Endothelial cell of umbilical vein (primary cell): Measurements from ENCODE around the gene RADIL. TPM values are rescaled to one million over a fixed set of nuclear protein-coding genes. Genes with fewer than 3 reads are reported as not detected.

Source experiments
- BruUV-seq: library from RNA; stranded (reverse); fragments of 400-500 nt; replicated peaks from 2 replicates; lab custom pipeline; 2021; lab: Mats Ljungman, UMichigan
- CTCF ChIA-PET: fragments of 300-600, 350-600 bp; sonication (Branson Sonifier 250); formaldehyde crosslinking; loops from one replicate; lab custom pipeline; 2021; ENCODE audit warnings: antibody characterized with exemption, inconsistent platforms; lab: Charles Lee
- POLR2A ChIA-PET: fragments of 300-600, 350-600 bp; sonication (Branson Sonifier 250); formaldehyde crosslinking; loops from one replicate; lab custom pipeline; 2021; ENCODE audit warnings: antibody characterized with exemption, inconsistent platforms; lab: Charles Lee
- DNase-seq: peaks from one replicate; pipeline ENCODE4 v3.0.0-alpha.2; 2011; ENCODE audit warnings: low read depth, low spot score
- FAIRE-seq: peaks from 2 replicates; lab custom pipeline; 2011; peaks lifted over from hg19 to GRCh38; lab: Jason Lieb, UNC
- H2AFZ ChIP-seq: 2 replicates; pipeline ENCODE4 v1.6.0; 2012; ENCODE audit warnings: low read depth, low read length, control low read depth, inconsistent platforms
- H3K27ac ChIP-seq: 2 replicates; pipeline ENCODE4 v1.5.1; 2011; ENCODE audit warnings: low read depth, mild to moderate bottlenecking, control low read depth, low read length, moderate library complexity; ENCODE audit not compliant: insufficient read depth
- H3K27me3 ChIP-seq, 2 experiments: 2 replicates each; pipeline versions ENCODE4 v1.6.0 to v1.6.1; 2011; ENCODE audit warnings: low read length in 2 of 2, mixed read lengths in 1 of 2; ENCODE audit not compliant: control insufficient read depth in 2 of 2, insufficient read depth in 2 of 2
- H3K36me3 ChIP-seq, 2 experiments: 2 replicates in 1 of 2; 3 replicates in 1 of 2; pipeline ENCODE4 v1.5.1; 2011; ENCODE audit warnings: low read length in 2 of 2, mild to moderate bottlenecking in 1 of 2, moderate library complexity in 1 of 2; ENCODE audit not compliant: control insufficient read depth in 2 of 2, insufficient read depth in 2 of 2; ENCODE audit errors: extremely low read depth in 1 of 2
- H3K4me1 ChIP-seq: 3 replicates; pipeline ENCODE4 v1.5.1; 2011; ENCODE audit warnings: mild to moderate bottlenecking, low read length; ENCODE audit not compliant: control insufficient read depth, insufficient read depth; ENCODE audit errors: extremely low read depth
- H3K4me2 ChIP-seq: 2 replicates; pipeline ENCODE4 v1.6.1; 2011; ENCODE audit warnings: low read length, control low read depth, mixed read lengths; ENCODE audit not compliant: insufficient read depth
- H3K4me3 ChIP-seq, 3 experiments: fragments of 200-600 bp in 1 of 3; sonication (generic), shearing (Covaris generic) in 1 of 3; replicated peaks in 1 of 3; 2 replicates each; pipeline ENCODE4 v1.5.1; 2011 to 2016; ENCODE audit warnings: control low read depth in 3 of 3, low read length in 3 of 3, mild to moderate bottlenecking in 2 of 3, inconsistent platforms in 1 of 3, low read depth in 1 of 3, moderate library complexity in 1 of 3; ENCODE audit not compliant: insufficient read depth in 1 of 3
- H3K79me2 ChIP-seq: 2 replicates; pipeline ENCODE4 v1.6.0; 2012; ENCODE audit warnings: low read length, inconsistent platforms; ENCODE audit not compliant: control insufficient read depth, insufficient read depth
- H3K9ac ChIP-seq: replicated peaks from 2 replicates; pipeline ENCODE3; 2011; ENCODE audit warnings: low read length, control low read depth; ENCODE audit not compliant: insufficient read depth; ENCODE audit errors: extremely low read depth
- H3K9me1 ChIP-seq: replicated peaks from 3 replicates; pipeline ENCODE4 v1.6.0; 2011; ENCODE audit warnings: mild to moderate bottlenecking, low read length; ENCODE audit not compliant: control insufficient read depth, insufficient read depth; ENCODE audit errors: extremely low read depth
- H3K9me3 ChIP-seq: replicated peaks from 2 replicates; pipeline ENCODE4 v1.5.1; 2012; ENCODE audit warnings: low read length, inconsistent platforms; ENCODE audit not compliant: control insufficient read depth, insufficient read depth
- H4K20me1 ChIP-seq: replicated peaks from 2 replicates; pipeline ENCODE3; 2011; ENCODE audit warnings: mild to moderate bottlenecking, low read length; ENCODE audit not compliant: control insufficient read depth, insufficient read depth; ENCODE audit errors: extremely low read depth
- CTCF ChIP-seq, 2 donors: IDR thresholded peaks; 1 replicate in 1 of 2; 2 replicates in 1 of 2; pipeline ENCODE4 v1.5.1; 2011; ENCODE audit warnings: low read length in 2 of 2, mild to moderate bottlenecking in 2 of 2, moderate library complexity in 2 of 2, control low read depth in 1 of 2, inconsistent platforms in 1 of 2, low read depth in 1 of 2; ENCODE audit not compliant: insufficient read depth in 1 of 2; ENCODE audit errors: extremely low read depth in 1 of 2
- EZH2 ChIP-seq: IDR thresholded peaks from 2 replicates; pipeline ENCODE4 v1.6.1; 2012; ENCODE audit warnings: borderline replicate concordance, low read depth, mild to moderate bottlenecking, moderate library complexity, low read length, inconsistent platforms; ENCODE audit not compliant: severe bottlenecking
- FOS ChIP-seq: IDR thresholded peaks from 2 replicates; pipeline ENCODE4 v1.6.1; 2011; ENCODE audit warnings: mild to moderate bottlenecking, low read length, moderate library complexity, borderline replicate concordance; ENCODE audit not compliant: insufficient read depth
- GATA2 ChIP-seq: IDR thresholded peaks from 2 replicates; pipeline ENCODE4 v1.7.0; 2011; ENCODE audit warnings: low read depth, mild to moderate bottlenecking, moderate library complexity, mixed read lengths, low read length; ENCODE audit not compliant: insufficient read length, insufficient read depth
- JUN ChIP-seq: IDR thresholded peaks from 2 replicates; pipeline ENCODE4 v1.6.1; 2011; ENCODE audit warnings: borderline replicate concordance, low read depth; ENCODE audit not compliant: insufficient read length, insufficient read depth
- MAX ChIP-seq: IDR thresholded peaks from 2 replicates; pipeline ENCODE4 v1.6.1; 2011; ENCODE audit not compliant: insufficient read depth, insufficient read length
- MYC ChIP-seq: IDR thresholded peaks from one replicate; pipeline ENCODE4 v1.6.1; 2011; ENCODE audit warnings: mild to moderate bottlenecking, low read depth, low read length
- POLR2A ChIP-seq: IDR thresholded peaks from 2 replicates; pipeline ENCODE4 v1.6.1; 2012; ENCODE audit warnings: low read depth, mild to moderate bottlenecking, control low read depth, low read length
- POLR2AphosphoS5 ChIP-seq: IDR thresholded peaks from 2 replicates; pipeline ENCODE4 v1.6.1; 2012; ENCODE audit warnings: low read depth, mild to moderate bottlenecking, control low read depth, low read length, moderate library complexity; ENCODE audit not compliant: insufficient read depth
- dilution Hi-C: fragments of 300-500 bp; cut with MboI; formaldehyde crosslinking; loops from one replicate; pipeline ENCODE4 v1.15.0; 2019; ENCODE audit warnings: low sequenced_read_pairs; ENCODE audit not compliant: extremely low pct_ligation_motif_present
- intact Hi-C: fragments of 100-400 bp; cut with micrococcal nuclease; formaldehyde crosslinking; loops from one replicate; pipeline ENCODE4 v1.10.0; 2022
- polyA plus RNA-seq, 4 experiments: library from polyadenylated mRNA; depleted of rRNA in 3 of 4; stranded (reverse) in 3 of 4; unstranded in 1 of 4; fragments of >200 nt; gene quantifications; 2 replicates each; pipeline versions ENCODE4 v1.2.1 to v1.2.3, GENCODE V29; 2011 to 2012; ENCODE audit warnings: missing spikeins in 1 of 4
- total RNA-seq: library from RNA; stranded (reverse); gene quantifications from 2 replicates; pipeline ENCODE4 v1.2.3, GENCODE V29; 2021

Gene RADIL
- total and polyA plus RNA-seq, 2 donors (not counting 3 experiments of a cell fraction or from before 2014, with no cell fraction given) = 1.2 to 2.5 TPM

DNA sequence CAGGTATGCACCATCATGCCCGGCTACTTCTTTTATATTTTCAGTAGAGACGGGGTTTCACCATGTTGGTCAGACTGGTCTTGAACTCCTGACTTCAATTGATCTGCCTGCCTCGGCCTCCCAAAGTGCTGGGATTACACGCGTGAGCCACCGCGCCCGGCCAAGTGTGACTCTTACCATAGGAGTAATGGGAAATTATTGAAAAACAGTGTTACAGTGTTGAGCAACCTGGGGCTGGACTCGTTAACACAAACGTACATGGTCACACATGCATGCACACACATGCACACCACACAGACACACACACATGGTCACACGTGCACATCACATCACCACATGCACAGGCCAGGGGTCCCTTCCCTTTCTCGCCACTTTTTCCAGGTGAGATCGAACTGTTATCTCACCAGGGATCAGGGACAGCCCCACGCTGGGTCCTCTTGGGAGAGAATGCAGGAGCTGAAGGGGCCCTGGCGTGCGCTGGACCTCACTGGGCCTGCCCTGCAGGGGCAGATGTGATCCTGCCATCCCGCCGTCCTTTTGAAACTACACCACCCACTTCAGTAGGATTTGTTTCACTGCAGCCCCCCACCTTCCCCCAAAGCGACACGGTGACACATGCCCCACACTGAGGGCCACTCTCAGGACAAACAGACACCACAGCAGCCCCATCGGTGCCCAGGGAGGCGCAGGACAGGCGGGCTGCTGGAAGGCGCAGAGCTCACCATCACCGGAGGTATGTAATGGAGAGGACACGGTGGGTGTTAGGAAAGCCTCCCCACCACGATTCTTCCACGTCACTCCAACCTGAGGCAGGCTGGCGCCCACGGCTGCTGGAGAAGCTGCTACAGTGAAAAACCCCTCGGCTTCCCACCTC, 10.2 kb downstream of the RADIL start:
- BruUV-seq = no TSS peak
- FAIRE-seq = no peak
- dilution Hi-C loops (no loop called here), intact Hi-C loops (no loop called here)
- Histone ChIP-seq H3K9me3 (no peaks in the 10 kb centered on the region), H3K9me1 (no peaks in the 10 kb centered on the region), H3K9ac (no peak overlapping the region), H2AFZ (no peak overlapping the region), H3K4me1 (no peaks in the 10 kb centered on the region), H3K27ac (no peak overlapping the region), H3K36me3 (no peaks in the 10 kb centered on the region), H3K4me2 (no peak overlapping the region), H3K27me3 (no peaks in the 10 kb centered on the region), H3K79me2 (no peaks in the 10 kb centered on the region), H3K4me3 (no peak overlapping the region), H4K20me1 (no peaks in the 10 kb centered on the region)
- TF ChIP-seq EZH2 (no peak), POLR2A (no peak), GATA2 (no peak), POLR2AphosphoS5 (no peak), MYC (no peak), JUN (no peak), MAX (no peak), CTCF (IDR thresholded peaks at IDR 0.05; ENCODE audit: extremely low read depth in 1 of 2, insufficient read depth in 1 of 2, low read depth in 1 of 2, low read length in 2 of 2) (no peak), FOS (no peak)
- ChIA-PET CTCF (interaction anchor here (1.1 to 1.5 kb wide), 2 partner anchors 10 to 100 kb away, joined by 3 to 4 read pairs; partner anchors contain the start of gene RADIL), POLR2A (no interaction called here)
- no peak for DNase-seq
